Stimulated activated CD8-positive, alpha-beta memory T cell treated with anti-CD3 and anti-CD28 coated beads, Interleukin-4, amount 100 ng/mL, for 24 hours (primary cell): ENCODE data around the gene SLX9.

Source experiments
- DNase-seq: peaks from one replicate; pipeline ENCODE4 v3.0.0-alpha.2; 2020; ENCODE audit warnings: low read depth

SLX9 gene

DNA sequence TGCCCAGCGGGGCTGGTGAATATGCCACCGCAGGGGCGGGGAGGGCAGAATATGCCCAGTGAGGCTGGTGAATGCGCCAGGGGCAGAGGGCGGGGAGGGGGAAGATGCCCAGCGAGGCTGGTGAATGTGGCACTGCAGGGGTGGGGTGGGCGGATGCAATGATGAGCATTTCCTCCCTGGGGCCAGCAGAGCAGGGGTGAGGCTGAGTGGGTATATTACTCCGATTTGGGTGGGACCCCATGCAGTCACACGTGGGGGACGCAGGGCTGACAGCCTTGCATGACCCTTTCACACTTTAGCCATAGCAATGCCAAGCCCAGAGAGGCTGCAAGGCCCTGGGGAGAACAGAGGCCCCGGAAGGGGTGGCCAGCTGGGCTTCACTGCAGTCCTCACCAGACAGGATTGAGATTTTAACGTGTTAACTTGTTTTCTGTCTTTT lies 9.3 kb upstream of the SLX9 start:
- DNase-seq: no peak

DNA sequence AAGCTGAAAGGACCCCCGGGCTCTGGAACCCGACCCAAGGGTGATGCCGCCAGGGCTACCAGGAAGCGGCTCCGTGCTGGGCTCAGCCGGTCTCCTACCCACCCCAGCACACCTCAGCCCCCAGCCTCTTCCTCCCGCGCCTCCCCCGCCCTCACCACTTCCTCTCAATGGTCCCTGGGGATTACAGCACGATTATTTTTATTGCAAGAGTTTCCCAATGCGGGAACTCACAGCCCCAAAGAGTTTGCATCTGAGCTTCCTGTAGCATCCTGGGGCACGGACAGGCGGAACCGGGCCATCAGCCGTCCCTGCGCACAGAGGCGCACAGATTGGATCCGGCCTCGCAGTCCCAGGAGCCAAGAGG lies 8.7 kb upstream of the SLX9 start:
- DNase-seq: no peak

DNA sequence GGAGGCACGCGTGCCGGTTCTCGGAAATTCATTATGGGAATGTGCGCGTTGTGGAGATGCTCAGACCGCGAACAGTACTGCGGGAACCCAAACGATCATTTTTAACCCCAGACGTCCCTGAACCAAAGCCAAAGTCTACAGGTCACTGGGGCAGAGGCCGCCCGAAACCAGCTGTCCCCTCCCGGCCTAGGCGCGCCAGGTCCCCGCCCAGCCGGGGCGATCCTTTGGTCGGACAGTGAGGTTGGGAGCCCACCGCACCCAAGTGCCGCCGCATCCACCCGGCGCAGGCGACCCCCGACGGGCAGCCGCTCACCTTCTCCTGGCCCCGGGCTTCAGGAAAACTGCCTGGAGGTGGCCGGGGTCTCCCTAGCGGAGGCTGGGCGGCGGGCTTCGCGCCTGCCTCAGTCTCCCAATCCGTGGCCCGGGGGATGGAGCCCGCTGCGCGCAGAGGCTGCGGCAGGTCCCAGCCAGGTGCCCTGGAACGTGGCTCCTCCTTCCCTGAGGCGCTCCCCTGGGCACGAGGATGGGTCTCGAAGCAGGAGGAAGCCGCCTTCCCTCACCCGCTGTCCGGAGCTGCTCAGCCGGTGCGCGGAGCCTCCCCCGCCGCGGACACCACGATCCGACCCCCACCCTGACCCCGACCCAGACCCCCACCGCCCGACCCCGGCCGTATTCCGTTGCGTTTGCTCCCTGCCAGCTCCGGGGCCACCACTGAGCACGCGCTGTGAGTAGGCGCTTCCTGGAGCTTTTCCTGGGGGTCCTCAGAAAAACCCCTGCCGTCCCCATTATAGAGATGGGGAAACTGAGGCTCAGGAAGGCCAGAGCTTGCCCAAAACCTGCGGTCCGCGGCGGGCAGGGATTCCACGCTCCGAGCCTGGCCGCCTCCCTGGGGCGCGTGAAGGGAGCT lies 8.1 kb upstream of the SLX9 start:
- DNase-seq: no peak

DNA sequence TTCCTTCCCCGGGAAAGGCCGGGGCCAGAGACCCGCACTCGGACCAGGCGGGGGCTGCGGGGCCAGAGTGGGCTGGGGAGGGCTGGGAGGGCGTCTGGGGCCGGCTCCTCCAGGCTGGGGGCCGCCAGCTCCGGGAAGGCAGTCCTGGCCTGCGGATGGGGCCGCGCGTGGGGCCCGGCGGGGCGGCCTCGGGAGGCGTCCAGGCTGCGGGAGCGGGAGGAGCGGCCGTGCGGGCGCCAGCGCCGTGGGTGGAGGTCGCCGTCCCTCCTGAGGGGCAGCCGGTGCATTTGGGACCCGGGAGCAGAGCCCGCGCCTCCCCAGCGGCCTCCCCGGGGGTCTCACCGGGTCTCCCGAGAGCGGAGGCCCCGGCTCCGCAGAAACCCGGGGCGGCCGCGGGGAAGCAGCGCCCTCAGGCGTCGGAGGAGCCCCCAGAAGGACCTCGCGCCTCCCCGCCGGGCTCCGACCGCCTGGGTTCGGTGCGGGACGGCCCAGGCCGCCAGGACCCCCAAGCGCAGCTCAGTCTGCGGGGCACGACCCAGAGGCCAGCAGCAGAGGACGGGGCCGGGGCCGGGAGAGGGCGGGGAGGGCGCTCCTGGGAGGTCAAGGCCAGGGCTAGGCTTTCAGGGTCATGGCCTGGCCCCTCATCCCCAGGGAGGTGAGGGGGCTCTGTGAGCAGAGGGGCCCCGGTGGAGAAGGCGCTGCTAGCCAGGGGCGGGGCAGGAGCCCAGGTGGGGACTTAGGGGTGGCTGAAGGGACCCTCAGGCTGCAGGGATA lies 7.2 kb upstream of the SLX9 start:
- peak; percentile 67 for DNase-seq

DNA sequence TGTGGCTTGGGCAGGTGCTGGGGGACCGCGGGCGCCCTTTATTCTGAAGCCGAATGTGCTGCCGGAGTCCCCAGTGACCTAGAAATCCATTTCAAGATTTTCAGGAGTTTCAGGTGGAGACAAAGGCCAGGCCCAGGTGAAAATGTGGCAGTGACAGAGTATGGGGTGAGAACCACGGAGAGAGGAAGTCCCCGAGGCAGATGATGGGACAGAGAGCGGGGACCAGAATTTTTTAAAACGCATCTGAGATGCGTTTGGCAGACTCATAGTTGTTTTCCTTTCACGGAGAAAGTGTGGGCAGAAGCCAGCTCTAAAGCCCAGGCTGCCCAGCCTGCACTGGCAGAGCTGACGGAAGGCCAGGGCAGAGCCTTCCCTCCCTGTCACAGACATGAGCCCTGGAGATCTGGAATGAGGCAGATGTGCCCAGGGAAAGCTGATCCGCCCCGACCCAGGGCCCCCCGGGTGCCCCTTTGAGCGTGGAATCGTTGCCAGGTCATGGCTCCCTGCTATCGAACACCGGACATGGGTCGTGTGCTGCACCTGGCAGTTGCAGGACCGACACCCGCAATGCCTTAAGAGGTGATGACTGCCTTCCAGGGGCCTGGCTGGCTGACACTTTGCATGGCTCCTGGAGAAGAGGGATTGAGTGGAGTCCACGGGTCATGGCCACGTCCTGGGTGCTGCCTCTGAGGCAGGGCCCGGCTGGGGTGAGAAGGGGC lies 6.5 kb upstream of the SLX9 start:
- DNase-seq: no peak

DNA sequence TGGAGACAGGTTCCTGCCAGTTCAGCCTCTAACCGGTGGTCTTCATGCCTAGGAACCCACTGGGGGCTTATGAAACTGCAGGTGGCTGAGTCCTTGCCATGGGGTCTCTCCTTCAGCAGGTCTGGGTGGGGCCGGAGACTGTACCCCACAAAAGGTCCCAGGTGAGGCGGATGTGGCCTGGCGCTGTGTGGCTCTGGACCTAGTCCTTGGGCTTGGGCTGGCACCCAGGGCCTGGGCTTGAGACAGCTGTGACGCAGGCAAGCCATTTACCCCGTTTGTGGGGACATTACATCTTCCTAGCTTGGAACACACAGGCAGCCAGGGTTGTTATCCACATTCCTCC lies 5.9 kb upstream of the SLX9 start:
- no peak for DNase-seq

DNA sequence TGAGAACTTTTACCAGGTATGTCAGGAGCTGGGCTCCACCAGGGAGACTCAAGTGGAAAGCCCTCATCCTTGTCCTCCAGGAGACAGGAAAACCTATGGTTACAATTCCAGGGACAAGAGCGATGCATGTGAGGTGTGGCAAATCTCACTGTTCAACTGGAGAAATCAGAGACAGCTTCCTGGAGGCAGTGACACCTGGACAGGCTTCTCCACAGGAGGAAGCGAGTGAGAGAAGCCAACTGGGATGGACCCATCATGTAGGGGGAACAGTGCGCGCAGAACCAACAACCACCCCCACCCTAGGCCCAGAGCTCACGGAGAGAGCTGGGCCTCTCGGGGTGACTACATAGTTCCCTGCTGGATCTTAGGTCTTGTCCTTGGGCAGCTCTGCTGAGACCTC lies 5.6 kb upstream of the SLX9 start:
- DNase-seq: no peak

DNA sequence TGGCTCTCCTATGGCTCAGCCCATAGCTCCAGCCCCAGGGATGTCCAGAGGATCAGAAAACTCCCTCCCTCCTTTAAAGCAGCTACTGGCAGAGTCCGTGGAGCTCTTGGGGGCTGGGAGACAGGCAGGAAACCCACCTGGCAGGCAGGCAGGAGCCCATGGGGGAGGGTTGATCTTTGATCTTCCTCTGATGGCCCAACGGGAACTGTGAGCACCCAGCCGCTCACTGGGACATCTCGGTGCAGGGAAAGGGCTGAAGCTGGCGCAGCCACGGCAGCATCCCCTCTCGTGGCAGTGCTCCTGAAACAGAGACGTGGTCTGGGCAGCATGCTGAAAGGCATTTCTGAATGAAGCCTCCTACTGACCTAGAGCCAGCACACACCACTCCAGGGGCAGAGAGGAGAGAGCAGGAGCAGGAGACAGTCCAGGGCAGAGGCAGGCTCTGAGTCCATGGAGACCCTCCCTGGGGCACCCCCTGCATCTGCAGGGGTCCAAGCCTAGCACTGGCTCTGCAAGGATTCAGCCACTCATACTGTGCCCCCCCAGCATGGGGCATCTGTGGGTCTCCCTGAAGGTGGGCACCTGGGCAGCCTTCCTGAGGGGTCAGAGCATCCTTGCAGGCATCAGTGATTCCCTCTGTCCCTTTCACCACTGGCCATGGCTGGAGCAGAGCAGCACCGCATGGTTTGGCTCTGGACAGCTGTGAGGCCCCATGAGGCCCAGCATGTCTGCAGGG lies 4.9 kb upstream of the SLX9 start:
- DNase-seq: no peak

DNA sequence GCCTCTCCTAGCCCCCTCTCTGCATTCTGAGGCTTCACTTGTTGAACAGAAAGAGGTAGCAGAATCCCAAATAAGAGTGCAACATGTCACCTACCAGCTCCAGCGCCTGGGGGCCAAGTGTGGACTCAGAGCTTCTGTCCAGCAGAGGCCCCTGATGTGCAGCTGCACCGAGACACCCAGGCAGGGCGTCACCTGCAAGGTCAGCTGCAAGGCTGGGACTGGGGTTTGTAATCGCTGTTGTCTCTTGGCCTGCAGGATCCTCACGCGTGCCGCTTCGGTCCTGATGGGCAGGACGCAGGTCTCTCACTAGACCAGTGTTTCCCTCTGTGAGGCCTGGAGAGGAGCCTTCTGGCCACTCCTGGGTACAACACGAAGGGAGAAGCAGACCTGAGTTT lies 4.3 kb upstream of the SLX9 start:
- DNase-seq: no peak

DNA sequence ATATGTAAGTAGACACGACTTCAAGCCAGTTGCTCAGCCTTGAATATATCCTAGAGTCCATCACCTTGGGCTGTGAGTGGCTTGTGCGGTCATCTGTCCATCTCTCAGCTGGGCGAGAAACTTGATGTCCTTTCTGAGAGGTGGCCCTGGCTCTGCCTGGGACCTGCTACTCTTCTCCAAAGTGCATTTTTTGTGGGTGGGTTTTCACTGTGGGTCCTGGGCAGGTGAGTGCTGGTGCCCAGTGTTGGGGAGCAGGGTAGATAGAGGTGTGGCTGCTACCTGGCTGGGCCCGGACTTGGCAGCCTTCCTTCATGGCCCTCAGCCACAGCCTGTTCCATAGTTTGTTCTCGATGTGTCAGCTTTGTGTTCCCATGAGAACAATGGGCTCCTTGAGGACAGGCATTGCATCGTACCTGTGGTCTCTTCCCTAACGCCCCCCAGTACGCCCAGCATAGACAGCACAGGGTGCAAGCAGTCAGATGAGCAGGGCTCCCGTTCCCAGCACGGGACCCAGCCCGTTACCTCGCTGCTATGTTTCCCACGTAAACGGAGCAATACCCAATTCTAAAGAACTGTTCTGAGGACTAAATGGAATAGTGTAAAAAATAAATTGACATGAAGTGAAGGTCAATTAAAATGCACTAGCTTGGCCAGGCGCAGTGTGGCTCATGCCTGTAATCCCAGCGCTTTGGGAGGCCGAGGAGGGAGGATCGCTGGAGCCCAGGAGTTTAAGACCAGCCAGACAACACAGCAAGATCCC lies 877 bp upstream of the SLX9 start:
- DNase-seq: no peak

DNA sequence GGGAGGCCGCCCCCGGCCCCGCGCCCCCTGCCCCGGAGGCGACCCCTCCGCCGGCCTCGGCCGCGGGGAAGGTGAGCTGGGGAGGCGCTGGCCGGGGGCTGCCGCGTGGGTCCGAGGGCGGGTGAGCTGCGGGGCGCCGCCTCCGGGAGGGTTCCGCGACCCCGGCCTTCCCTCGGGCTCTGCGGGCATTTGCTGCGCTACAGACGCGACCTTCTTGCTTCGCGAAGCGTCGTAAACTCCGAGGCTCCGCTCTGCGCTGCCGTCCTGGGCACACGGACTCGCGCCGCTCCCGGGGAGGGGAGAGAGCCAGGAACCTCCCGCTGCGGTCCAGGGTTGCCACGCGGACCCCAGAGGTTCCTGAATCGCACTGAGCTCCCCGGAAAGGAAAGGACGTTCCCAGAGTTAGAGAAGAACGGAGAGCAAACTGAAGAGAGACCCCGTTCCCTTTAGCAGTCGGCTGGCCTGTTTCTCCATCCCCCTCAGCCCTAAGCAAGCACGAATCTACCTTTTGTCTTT lies 345 bp downstream of the SLX9 start:
- DNase-seq: no peak

DNA sequence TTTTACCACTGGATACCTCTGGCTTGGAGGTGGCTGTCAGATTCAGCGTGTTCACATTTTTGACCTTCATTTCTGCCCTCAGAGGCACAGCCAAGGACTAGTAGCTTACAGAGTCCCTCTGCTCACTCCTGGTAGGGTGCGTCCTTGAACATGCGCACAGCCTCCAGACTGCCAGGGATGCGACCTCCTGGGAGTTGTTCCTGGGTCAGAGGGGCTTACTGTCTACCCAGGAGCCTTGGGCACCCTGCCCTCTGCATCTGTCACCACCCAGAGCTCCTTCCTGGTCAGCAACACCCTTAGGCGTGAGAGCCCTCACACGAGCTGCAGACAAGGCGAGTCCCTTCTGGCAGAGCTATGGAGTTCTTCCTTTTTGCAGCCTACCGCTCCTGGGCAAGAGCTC lies 1.7 kb downstream of the SLX9 start:
- no peak for DNase-seq

DNA sequence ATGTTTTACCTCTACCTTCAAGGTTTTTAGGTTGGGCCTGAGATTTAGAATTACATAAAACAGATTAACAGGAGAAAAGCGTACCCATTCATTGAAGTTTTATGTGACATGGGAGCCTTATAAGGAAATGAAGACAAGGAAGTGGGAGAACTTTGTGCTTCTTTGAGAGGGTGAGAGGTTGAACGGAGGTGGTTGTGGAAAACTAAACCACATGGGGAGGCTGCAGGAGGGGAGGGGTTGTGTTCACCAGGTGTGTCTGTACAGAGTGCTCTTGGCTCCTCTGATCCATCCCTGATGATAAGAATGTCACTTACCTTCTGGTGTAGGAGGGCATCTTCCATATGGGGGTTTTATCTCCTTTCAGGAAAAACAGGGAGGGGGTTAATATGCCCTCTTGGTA lies 2.7 kb downstream of the SLX9 start:
- DNase-seq: no peak

DNA sequence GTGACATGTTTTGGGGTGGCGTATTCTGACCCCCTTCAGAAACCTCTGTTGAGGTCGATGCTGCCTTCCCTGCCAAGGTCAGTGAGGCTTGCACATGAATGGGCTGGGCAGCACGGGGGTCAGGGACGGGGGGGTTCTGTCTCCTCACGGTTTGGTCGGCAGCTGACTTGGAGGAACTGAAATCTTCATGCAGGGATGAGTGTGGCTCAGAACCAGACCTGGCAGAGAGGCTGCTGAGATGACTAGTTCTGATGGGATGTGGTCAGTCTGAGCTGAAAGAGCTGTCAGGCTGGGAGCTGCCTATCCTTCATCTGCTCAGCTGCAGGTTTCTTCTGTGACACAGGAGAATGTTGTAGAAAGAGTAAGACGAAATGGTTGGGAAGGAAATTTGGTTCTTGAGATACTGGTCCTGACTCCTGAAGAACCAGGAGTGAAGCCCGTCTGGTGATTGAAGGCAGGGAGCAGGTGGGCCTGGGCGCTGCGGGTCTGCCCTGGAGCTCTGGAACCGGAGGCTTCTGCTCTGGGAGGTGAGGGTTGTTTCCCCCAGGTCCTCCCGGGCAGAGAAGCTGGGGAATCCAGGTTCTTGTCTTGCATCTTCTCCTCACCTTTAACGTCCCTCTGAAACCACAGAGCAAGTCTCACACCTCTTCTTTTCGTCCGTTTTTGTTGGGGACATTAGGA lies 3.3 kb downstream of the SLX9 start:
- DNase-seq: no peak

DNA sequence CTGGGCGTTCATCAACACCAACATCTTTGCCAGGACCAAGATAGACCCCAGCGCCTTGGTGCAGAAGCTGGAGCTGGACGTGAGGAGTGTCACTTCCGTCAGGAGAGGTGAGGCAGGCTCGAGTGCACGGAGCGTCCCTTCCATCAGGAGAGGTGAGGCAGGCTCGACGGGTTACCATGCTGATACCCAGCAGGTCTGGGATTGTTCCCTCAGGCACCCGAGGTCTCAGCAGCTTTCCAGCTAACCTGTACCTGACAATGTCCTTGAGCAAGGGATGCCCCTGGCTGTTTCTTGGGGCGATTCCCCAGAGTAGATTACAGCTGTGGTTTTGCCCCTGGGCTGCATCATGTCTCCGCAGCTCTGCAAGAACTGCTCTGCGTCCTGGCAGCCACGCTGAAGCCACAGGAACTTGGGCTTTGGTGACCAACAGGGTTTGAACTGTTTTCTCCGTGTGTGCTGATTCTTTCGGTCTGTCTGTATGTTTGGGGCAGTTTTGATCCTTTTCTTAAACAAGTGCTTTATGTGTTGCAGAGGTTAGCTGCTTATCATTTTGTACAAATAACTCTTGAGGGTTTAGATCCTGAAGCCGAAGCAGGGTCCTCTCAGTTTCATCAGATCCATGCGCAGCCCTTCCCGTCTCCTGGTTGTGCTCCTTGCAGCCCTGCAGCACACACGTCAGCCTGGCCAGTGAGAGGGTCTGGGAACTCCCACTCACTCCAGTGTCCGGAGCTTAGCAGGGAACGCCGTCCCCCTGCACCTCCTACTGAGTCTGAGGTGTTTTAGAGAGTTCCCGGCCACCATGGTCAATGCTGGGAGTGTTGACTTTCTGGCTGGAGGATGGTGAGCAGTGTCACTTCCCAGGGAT lies 4.1 kb downstream of the SLX9 start:
- DNase-seq: no peak

DNA sequence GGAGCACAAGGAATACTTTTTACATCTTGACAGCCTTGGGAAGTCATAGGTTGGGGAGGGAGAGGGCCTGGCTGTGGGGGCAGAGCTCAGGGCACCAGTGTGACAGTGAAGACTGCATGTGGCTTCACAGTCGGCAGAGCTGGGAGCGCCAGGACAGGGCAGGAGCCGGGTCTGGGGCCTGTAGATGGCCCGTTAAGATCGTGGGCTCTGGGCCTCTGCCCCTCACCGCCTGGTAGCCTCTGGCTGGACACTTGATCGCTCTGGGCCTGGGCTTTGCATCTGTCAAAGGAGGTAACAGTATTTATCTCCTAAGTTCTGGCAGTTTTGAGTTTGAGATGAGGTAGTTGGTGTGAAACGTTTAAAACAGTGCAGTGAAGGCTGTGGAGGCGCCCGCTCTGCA lies 4.8 kb downstream of the SLX9 start:
- DNase-seq: no peak

DNA sequence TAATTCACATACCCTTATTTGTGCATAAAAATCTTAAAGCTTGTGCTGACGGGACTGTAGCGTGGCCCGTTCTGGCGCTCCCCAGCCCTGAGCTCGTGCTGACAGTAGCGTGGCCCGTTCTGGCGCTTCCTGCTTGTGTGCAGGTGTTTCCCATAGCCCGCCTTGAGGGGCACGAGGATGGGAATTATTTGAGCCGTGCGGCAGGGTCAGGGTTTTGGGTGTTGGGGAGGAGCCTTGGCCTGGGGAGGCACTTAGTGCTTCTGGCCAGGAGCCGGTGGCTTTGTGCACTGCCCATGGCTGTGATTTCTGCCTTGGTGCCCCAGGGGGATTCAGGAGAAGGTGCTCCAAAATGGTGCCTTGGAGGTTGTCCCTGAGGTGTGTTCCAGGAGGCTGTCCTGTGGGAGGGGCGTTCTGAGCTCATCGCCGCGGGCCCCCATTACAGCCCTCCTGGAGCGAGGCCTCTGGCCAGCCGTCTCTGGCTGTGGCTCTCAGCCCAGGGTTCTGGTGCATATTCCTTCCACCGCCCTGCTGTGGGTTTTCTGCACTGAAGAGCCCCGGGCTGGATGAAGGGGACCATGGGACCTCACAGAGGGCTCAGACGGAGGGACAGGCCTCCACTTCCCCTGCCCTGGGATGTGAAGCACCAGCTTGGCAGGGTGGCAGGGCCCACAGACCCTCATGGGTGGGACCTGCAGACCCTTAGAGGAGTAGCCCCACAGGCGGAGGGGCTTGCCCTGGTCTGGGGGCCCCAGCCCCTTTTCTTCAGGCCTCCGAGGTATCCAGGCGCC lies 6.6 kb downstream of the SLX9 start:
- DNase-seq: no peak

DNA sequence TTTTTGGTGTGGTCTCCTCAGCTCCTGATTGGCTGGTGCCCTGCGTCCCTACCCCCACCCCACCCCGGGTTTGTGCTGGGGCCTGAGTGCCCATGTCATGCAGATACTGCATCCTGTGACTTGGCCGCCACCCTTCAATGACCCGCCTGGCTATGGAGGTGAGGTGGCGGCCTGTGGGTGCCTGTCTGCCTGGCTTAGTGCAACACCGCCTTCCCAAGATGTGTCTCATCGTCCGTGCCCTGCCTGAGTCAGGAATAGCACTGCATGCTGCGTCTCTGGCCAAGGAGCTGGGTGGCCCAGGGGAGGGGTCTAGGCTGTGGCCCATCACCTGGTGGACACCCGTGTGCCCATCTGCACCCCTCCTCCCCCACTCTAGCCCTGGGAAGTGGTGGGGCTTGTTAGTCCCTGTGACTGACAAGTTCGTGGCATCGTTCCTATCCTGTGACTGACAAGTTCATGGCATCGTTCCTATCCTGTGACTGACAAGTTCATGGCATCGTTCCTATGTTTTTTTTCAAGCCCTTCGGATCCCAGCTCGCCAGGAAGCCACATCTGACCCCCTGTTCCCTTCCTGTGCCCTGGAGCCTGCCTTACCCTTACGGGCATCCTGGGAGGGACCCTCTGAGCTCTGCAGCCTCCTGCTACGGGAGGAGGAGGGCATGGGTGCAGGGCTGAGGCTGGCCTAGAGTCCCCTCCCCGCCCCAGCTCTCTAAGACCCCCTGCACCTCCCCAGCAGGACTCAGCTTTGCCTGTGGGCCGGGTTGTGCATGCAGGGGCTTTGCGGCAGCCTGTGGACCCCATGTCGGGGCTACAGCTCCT lies 7.5 kb downstream of the SLX9 start:
- no peak for DNase-seq
